Epithelial cell of proximal tubule (primary cell): ENCODE data around the gene SYCP2L. TPM values are rescaled to one million over a fixed set of nuclear protein-coding genes. Genes with fewer than 3 reads are reported as not detected.
A peak's percentile ranks its signal among the peaks of the same experiment; 100 is the strongest.

Source experiments
- DNase-seq: peaks from one replicate; pipeline ENCODE4 v3.0.0-alpha.2; 2011; ENCODE audit warnings: low read depth
- H3K4me3 ChIP-seq: 2 replicates; pipeline ENCODE4 v1.5.1; 2011; ENCODE audit warnings: low read depth, mild to moderate bottlenecking, low read length
- total RNA-seq: library from RNA; depleted of rRNA; stranded (reverse); fragments of >200 nt; gene quantifications from 2 replicates; pipeline ENCODE4 v1.2.3, GENCODE V29; 2015
- TF ChIP-seq, protein P1 (sequence below): conservative IDR thresholded peaks from 2 replicates; pipeline ENCODE4 v1.5.1; 2012; ENCODE audit warnings: low read depth, mild to moderate bottlenecking, low read length

Gene SYCP2L
- total RNA-seq, 1 donor from 2014 or later = 3.4 TPM

DNA sequence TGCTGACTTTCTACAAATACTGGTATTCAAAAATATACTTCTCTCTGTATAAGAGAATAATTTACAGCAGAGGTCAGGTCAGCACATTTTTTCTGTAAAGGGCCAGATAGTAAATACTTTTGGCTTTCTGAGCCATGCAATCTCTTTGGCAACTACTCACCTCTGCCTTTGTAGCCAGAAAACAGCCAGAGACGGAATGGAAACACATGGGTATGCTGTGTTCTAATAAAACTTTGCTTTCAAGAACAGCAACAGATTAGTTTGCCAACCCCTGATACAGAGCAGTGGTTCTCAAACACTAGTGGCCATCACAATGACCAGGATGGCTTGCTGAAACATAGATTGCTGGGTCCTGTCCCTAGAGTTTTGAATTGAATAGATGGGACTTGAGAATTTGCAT is 46.3 kb downstream of the SYCP2L start:
- TF ChIP-seq, protein P1, sequence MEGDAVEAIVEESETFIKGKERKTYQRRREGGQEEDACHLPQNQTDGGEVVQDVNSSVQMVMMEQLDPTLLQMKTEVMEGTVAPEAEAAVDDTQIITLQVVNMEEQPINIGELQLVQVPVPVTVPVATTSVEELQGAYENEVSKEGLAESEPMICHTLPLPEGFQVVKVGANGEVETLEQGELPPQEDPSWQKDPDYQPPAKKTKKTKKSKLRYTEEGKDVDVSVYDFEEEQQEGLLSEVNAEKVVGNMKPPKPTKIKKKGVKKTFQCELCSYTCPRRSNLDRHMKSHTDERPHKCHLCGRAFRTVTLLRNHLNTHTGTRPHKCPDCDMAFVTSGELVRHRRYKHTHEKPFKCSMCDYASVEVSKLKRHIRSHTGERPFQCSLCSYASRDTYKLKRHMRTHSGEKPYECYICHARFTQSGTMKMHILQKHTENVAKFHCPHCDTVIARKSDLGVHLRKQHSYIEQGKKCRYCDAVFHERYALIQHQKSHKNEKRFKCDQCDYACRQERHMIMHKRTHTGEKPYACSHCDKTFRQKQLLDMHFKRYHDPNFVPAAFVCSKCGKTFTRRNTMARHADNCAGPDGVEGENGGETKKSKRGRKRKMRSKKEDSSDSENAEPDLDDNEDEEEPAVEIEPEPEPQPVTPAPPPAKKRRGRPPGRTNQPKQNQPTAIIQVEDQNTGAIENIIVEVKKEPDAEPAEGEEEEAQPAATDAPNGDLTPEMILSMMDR = no peak
- H3K4me3 ChIP-seq = no peak overlapping the region
- no peak for DNase-seq

DNA sequence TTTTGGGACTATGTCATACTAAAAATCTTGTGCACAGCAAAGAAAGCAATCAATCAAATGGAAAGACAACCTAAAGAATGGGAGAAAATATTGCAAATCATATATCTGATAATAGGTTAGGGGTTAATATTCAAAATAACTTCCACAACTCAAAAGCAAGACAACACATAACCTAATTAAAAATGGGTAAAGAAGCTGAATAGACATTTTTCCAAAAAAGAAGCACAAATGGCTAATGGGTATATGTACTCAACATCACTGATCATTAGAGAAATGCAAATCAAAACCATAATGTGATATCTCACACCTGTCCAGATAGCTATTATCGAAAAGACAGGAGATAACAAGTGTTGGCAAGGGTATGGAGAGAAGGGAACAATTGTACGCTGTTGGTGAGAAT is 53.0 kb downstream of the SYCP2L start:
- TF ChIP-seq, protein P1 = no peak
- no peak overlapping the region for H3K4me3 ChIP-seq
- no peak for DNase-seq

DNA sequence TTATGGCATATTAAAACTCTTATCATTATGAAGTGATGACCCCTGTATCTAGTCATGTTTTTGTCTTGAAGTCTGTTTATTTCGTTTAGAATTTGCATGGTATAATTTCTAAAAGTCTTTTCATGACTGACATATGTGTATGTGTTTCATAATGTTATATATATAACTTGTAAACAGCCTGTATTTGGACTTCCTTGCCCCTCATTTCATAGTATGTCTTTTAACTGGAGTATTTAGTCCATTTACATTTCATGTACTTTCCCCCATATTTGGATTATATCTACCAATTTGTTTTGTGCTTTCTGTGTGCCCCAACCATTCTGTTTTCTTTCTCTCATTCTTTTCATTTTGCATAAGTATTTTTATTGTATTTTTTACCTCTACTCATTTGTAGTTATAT is 59.0 kb downstream of the SYCP2L start:
- no peak overlapping the region for H3K4me3 ChIP-seq
- TF ChIP-seq, protein P1 = no peak
- no peak for DNase-seq

DNA sequence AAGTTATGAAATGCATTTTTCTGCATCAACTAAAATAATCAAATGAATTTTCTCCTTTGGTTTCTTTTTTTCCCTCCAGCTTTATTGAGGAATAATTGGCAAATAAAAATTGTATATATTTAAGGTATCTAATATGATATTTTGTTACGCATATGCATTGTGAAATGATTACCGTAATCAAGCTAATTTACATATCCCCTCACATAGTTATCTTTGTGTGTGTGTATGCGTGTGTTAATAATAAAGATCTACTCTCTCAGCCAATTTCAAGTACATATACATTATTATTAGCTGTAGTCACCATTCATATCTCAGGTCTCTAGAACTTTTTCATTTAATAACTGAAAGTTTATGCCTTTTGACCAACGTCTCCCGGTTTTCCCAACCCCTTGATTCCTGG is 61.1 kb downstream of the SYCP2L start:
- TF ChIP-seq, protein P1 = no peak
- no peak for DNase-seq
- H3K4me3 ChIP-seq = no peak overlapping the region

DNA sequence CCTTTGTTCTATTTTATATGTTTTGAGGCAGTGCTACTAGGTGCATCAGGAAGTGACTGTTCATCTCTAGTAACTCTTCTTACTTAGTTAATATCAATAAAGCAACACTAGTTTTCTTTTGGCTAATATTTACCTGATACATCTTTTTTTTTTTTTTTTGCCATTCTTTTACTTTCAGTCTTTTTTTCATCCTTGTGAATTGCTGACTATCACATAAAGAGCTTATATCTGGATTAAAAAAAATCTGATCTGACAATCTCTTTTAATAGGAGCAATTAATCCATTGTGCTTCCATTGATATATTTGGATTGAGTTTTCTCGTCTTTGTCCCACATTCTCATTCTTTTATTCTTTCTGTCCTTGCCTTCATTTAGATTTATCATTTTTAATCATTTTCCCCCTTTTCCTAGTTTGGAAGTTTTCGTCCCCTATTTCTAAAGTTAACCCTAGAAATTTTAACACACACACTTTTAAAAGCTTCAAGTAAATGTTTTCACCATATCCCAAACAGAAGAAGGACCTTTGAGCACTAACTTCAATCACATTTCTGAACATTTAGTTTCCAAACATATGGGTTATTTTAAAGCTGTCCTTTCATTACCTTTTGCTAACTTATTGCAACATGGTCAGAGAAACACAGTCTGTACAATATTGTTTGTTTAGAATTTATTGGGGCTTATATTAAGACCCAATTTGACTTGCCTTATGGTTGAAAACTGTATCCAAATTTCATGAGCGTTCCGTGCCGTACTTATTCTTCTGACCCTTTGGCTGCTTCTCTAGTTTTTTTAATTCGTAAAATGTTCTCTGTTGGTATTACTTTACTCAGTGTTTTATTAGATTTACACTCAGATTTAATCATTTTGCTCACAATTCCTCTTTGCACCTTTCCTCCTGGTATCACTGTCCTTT is 63.0 kb downstream of the SYCP2L start:
- TF ChIP-seq, protein P1 = no peak
- DNase-seq = no peak
- H3K4me3 ChIP-seq = no peak overlapping the region

DNA sequence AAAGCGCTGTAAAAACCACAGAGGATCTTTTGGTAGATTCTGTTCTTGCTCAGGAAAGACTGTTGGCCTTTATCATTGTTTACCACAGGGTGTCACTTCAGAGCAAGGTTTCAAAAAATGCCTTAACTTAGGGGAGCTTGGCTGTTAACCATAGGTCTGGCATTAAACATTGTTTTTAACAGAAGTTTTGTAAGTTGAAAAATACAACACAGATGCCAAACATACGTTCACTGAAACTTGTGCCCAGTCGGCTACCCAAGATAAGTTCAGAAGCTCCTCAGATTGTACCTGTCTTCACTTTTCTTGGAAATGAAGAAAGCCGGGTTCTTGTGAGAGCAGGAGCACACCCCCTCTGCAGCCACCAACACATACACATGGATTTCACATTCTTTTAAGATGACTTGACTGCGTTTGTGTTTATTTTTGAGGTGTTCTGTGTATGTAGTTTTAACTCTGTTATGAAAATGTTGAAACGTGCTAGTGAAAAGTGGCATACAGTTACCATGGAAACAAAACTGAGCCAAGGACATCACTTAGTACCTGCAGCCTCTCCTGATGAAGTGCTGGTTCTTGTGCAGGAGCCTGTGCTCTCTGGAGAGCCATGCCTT is 64.9 kb downstream of the SYCP2L start:
- peak; percentile 3 for DNase-seq
- no peak overlapping the region for H3K4me3 ChIP-seq
- TF ChIP-seq, protein P1 = peak; percentile 74

DNA sequence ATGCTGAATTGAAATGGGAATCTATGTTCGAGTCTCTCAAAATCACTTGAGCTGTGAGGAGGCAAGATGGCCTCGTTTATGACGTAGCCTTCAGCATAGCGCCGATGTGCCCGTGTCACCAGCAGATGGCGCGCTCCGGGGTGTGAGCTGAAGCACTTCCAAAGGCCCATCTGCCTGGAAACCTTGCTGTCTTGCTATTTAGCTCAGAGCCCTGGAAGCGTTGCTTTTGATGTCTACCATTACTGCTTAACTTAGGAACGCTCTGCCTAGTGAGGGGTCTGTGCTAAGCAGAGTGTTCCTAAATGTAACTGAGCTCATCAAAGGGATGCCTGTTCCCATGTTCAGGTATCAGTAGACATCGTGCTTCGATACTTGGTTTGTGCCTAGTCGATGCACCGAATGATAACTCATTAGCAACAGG is 67.7 kb downstream of the SYCP2L start:
- H3K4me3 ChIP-seq = no peak overlapping the region
- TF ChIP-seq, protein P1 = peak; percentile 94
- DNase-seq = peak; percentile 3
